Nephron progenitor cell (in vitro differentiated cells): ENCODE data around the gene TMEM63B.
A peak's percentile ranks its signal among the peaks of the same experiment; 100 is the strongest.

Experiments used
- DNase-seq: peaks from one replicate; pipeline ENCODE4 v3.0.0; 2021
- H3K27ac Mint-ChIP-seq: 2 replicates; pipeline ENCODE4 v1.8.0; 2021; ENCODE audit warnings: mild to moderate bottlenecking, moderate library complexity, mixed read lengths
- H3K27me3 Mint-ChIP-seq: 2 replicates; pipeline ENCODE4 v1.8.0; 2021; ENCODE audit warnings: mild to moderate bottlenecking, low read depth, mixed read lengths; ENCODE audit not compliant: poor library complexity
- H3K36me3 Mint-ChIP-seq: 2 replicates; pipeline ENCODE4 v1.8.0; 2021; ENCODE audit warnings: low read depth, mixed read lengths
- H3K4me1 Mint-ChIP-seq: 2 replicates; pipeline ENCODE4 v1.8.0; 2021; ENCODE audit warnings: mixed read lengths
- H3K4me3 Mint-ChIP-seq: 2 replicates; pipeline ENCODE4 v1.8.0; 2021; ENCODE audit warnings: mild to moderate bottlenecking, moderate library complexity, mixed read lengths
- H3K9me3 Mint-ChIP-seq: 2 replicates; pipeline ENCODE4 v1.8.0; 2021; ENCODE audit warnings: mild to moderate bottlenecking, moderate library complexity, mixed read lengths
- TF ChIP-seq, protein P1 (sequence below): fragments of 200-600 bp; sonication (generic); IDR thresholded peaks from 2 replicates; pipeline ENCODE4 v1.5.0; 2021; ENCODE audit warnings: antibody characterized with exemption

TMEM63B gene

DNA sequence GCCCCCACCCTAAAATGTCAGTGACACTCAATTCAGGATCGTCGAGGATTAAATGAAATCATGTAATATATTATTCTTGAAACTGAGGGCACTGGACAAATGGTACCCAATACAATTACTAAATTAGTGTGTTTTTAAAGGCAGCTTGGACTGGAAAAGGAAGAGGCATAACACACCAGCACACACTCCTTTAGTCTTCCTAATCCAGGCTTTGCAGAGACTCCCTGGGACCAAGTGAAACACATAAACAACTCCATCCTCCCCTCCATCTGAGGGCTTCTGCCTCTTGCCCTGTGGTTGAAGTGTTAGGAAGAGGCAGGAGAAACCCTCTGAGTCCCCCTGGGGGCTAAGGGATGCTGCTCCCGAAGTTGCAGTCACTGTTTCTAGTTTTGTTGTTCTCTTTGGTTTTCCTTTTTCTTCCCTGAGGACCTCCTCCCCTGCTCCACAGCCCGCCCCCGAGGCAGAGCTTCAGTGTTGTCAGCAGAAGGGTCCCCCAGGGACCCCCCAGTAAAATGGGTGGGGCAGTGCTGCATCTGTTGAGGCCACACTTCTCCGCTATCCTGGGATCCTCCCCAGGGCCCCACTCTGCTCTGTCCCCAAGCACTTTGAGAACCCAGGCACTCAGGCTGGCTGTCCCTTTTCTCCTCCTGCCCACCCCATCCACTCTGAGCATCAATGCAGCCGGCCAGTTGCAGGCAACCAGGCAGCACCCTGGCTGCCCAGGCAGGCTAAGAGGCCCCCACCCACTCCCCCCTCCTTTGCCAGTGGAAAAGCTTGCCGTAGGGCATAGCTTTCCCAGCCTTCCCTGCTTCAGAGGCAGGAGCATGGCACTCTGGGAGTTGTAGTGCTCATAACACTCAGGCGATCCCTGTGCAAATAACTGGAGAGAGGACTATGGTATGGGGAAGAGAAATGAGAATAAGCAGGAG is 5.9 kb downstream of the TMEM63B start:
- peaks cover 58% of the 10 kb centered on the region for H3K4me1 Mint-ChIP-seq
- peaks cover 13% of the 10 kb centered on the region for H3K27me3 Mint-ChIP-seq
- peak; percentile 42 for DNase-seq
- TF ChIP-seq, protein P1, sequence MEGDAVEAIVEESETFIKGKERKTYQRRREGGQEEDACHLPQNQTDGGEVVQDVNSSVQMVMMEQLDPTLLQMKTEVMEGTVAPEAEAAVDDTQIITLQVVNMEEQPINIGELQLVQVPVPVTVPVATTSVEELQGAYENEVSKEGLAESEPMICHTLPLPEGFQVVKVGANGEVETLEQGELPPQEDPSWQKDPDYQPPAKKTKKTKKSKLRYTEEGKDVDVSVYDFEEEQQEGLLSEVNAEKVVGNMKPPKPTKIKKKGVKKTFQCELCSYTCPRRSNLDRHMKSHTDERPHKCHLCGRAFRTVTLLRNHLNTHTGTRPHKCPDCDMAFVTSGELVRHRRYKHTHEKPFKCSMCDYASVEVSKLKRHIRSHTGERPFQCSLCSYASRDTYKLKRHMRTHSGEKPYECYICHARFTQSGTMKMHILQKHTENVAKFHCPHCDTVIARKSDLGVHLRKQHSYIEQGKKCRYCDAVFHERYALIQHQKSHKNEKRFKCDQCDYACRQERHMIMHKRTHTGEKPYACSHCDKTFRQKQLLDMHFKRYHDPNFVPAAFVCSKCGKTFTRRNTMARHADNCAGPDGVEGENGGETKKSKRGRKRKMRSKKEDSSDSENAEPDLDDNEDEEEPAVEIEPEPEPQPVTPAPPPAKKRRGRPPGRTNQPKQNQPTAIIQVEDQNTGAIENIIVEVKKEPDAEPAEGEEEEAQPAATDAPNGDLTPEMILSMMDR, result no peak
- H3K9me3 Mint-ChIP-seq, result no peaks in the 10 kb centered on the region
- H3K27ac Mint-ChIP-seq, result peak overlapping the region; percentile 96
- H3K36me3 Mint-ChIP-seq, result peaks cover 6% of the 10 kb centered on the region
- peak overlapping the region; percentile 70 for H3K4me3 Mint-ChIP-seq

DNA sequence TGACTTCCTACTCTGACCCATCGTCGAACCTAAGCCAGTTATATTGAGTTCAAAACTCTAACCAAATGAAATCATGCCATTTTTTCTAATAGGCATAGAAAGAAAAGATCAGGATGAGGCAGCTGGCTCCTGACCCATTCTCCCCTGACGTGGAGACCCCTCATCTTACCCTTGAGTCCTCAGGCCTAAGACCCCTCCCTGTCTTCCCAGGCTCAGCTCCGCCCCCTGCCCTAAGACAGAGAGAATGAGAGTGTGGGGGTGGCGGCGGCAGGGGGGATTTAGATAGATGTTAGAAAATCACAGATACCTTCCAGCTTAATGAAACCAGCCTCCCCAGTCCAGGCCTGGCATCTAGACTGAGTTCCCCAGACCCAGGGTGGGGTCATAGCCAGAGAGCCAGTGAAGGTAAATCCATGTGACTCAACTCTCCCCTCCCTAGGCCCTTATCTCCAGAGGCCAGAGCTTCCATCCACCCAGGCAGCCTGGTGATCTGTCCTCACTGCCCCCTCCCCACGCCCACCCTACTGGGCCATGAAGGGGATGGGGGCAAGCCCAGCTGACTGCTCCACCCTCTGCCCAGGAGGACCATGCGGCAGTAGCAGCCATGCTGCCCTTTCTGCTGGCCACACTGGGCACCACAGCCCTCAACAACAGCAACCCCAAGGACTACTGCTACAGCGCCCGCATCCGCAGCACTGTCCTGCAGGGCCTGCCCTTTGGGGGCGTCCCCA is 6.8 kb downstream of the TMEM63B start:
- DNase-seq, result no peak
- H3K9me3 Mint-ChIP-seq, result no peaks in the 10 kb centered on the region
- H3K27ac Mint-ChIP-seq, result peak overlapping the region; percentile 96
- peaks cover 66% of the 10 kb centered on the region for H3K4me1 Mint-ChIP-seq
- H3K4me3 Mint-ChIP-seq, result peak overlapping the region; percentile 70
- peaks cover 6% of the 10 kb centered on the region for H3K36me3 Mint-ChIP-seq
- H3K27me3 Mint-ChIP-seq, result peaks cover 5% of the 10 kb centered on the region
- TF ChIP-seq, protein P1, result no peak

DNA sequence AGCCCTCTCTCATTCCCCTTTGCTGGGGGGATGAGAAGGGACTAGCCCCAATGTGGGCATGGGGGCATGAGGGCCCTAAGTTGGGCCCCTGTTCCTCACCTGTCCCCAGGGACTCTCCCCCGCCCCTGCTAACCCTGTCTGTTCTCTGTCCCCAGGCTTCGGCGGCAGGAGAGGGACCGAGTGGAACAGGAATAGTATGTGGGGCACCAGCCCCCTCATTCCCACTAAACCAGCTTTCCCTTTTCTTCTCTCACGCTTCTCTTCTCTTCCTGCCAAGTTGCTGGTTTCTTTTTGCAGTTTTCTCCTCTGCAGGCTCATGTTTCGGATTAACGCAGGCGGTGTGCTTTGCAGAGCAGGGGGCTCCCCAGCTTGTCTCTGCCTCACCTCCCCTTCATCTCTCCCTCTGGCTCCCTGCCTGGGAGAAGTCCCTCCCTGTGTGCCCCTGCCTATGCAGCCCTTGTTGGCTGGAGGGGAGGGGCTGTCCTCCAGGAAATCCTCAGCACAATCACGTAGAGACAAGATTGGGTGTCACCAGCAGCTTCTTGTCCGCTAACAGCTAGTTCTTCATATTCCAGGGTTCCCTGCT is 7.9 kb downstream of the TMEM63B start:
- peak overlapping the region; percentile 45 for H3K4me3 Mint-ChIP-seq
- no peaks in the 10 kb centered on the region for H3K27me3 Mint-ChIP-seq
- peaks cover 15% of the 10 kb centered on the region for H3K36me3 Mint-ChIP-seq
- H3K9me3 Mint-ChIP-seq, result no peaks in the 10 kb centered on the region
- peak overlapping the region; percentile 79 for H3K27ac Mint-ChIP-seq
- peaks cover 67% of the 10 kb centered on the region for H3K4me1 Mint-ChIP-seq
- TF ChIP-seq, protein P1, result no peak
- DNase-seq, result no peak

DNA sequence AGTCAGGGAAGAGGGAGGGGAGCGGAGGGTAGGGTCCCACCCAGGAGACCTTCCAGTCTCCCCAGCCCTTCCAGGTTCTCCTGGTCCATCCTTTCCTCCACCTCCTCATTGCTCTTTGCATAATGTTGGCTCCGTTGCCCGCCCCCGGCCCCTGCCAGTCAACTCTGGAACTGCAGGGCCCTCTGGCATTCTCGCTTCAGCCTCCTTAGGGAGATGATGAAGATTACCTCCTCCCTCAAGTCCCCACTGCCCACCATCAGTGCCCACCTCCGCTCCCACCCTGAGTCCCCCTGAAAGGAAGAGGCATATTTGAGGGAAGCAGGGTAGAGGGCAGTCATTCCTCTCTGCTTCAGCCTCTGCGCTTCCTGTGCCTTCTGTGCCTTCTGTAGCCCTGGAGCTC is 8.5 kb downstream of the TMEM63B start:
- TF ChIP-seq, protein P1, result no peak
- Mint-ChIP-seq H3K9me3 (no peaks in the 10 kb centered on the region), H3K4me1 (peaks cover 67% of the 10 kb centered on the region), H3K27ac (peak overlapping the region; percentile 79), H3K27me3 (no peaks in the 10 kb centered on the region), H3K36me3 (peaks cover 21% of the 10 kb centered on the region), H3K4me3 (peak overlapping the region; percentile 45)
- no peak for DNase-seq

DNA sequence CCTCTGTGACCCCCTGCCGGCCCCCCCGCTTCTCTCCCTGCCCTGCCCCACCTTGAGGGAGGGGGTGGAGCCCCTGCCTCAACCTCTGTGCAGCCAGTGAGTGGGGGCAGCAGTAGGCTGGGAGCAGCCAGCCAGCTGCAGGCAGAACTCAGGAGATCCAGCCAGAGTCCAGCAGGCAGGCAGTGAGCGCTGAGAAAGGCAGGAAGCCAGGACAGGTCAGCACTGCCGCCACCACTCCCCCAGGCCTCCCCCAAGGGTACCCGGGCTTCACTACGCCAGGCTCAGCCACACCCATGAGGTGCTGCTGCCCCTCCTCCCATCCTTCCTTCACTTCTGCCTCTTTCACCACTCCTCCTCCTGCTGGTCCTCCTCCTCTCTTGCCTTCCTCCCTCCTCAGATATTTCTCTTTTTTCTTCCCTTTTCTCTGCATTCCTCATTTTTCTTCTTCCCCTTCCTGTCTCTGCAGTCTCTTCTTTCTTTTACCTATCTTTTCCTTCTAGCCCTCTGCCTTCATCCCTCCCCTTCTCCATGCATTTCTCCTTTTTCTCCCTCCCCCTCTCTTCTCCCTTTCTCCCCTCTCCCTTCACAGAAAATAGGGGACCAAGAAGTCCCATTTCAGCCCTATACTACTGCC is 11.5 kb downstream of the TMEM63B start:
- Mint-ChIP-seq H3K4me3 (no peak overlapping the region), H3K27ac (no peak overlapping the region), H3K36me3 (peaks cover 28% of the 10 kb centered on the region), H3K27me3 (no peaks in the 10 kb centered on the region), H3K9me3 (no peaks in the 10 kb centered on the region), H3K4me1 (peaks cover 40% of the 10 kb centered on the region)
- TF ChIP-seq, protein P1, result no peak
- DNase-seq, result no peak
